Stomach (tissue), 4 donors: Measurements from ENCODE around the gene WBP2NL.

Source experiments
- EP300 ChIP-seq: sonication (generic); formaldehyde crosslinking; IDR thresholded peaks from one replicate; pipeline ENCODE4 v1.6.1; 2017; ENCODE audit warnings: antibody characterized with exemption
- POLR2A ChIP-seq, 4 donors: fragments of 450-650 bp; IDR thresholded peaks; one replicate each; pipeline ENCODE4 v1.6.1; 2016; ENCODE audit warnings: antibody characterized with exemption in 4 of 4, control low read depth in 2 of 4, mild to moderate bottlenecking in 1 of 4, moderate library complexity in 1 of 4
- POLR2AphosphoS5 ChIP-seq, 3 donors: sonication (generic); formaldehyde crosslinking; IDR thresholded peaks; one replicate each; pipeline ENCODE4 v1.6.1; 2016; ENCODE audit warnings: antibody characterized with exemption in 3 of 3
- TF ChIP-seq, protein P1 (sequence below), 7 experiments: fragments of 450-650 bp in 4 of 7; fragments of 200-600 bp in 3 of 7; sonication (generic) in 3 of 7; IDR thresholded peaks; one replicate each; pipeline ENCODE4 v1.5.1; 2016 to 2019; ENCODE audit warnings: antibody characterized with exemption in 7 of 7, control low read depth in 2 of 7, mild to moderate bottlenecking in 1 of 7

DNA sequence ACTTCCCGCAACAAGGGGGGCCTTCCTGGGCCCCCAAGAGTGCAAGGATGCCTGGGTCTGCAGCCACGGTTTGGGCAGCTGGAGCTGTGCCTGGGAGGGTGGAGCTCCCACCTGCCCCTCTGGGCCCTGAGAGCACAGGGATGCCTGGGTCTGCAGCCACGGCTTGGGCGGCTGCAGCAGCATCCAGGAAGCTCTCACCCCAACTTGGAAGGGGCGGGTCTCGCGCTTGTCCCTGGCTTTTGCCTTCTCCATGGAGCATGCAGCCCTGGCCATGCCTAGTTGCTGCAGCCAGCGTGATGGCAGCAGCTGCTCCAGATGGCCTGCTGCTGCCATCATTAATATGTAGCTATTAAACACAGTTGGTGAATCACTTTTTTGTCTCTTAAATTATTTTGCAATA, 36.7 kb downstream of the WBP2NL start:
- TF ChIP-seq POLR2AphosphoS5 (IDR thresholded peaks at IDR 0.05) (no peak), POLR2A (IDR thresholded peaks at IDR 0.05) (no peak), EP300 (no peak)
- TF ChIP-seq, protein P1, sequence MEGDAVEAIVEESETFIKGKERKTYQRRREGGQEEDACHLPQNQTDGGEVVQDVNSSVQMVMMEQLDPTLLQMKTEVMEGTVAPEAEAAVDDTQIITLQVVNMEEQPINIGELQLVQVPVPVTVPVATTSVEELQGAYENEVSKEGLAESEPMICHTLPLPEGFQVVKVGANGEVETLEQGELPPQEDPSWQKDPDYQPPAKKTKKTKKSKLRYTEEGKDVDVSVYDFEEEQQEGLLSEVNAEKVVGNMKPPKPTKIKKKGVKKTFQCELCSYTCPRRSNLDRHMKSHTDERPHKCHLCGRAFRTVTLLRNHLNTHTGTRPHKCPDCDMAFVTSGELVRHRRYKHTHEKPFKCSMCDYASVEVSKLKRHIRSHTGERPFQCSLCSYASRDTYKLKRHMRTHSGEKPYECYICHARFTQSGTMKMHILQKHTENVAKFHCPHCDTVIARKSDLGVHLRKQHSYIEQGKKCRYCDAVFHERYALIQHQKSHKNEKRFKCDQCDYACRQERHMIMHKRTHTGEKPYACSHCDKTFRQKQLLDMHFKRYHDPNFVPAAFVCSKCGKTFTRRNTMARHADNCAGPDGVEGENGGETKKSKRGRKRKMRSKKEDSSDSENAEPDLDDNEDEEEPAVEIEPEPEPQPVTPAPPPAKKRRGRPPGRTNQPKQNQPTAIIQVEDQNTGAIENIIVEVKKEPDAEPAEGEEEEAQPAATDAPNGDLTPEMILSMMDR (IDR thresholded peaks at IDR 0.05), result no peak
